GM19455 (cell line): Measurements from ENCODE around the gene BACE2.

Experiments used
- ATAC-seq: cut with Tn5 transposase; IDR thresholded peaks from one replicate; pipeline ENCODE4 v1.9.1; 2021; ENCODE audit not compliant: unreplicated experiment

The BACE2 gene

GRCh38 chr21:41167348-41168342 is at the start of gene BACE2:
Gene BACE2, plus strand, starts transcription at chr21:41168160. Its CDS starts 104 bp downstream, at chr21:41168264.
- ATAC-seq = no peak

- no peak for ATAC-seq
These were observed 48.1 kb upstream of the BACE2 start for GRCh38 chr21:41119901-41120300.

- ATAC-seq = no peak
These were observed 47.0 kb upstream of the BACE2 start for GRCh38 chr21:41120997-41121396.

- ATAC-seq = no peak
These were observed 46.1 kb upstream of the BACE2 start for GRCh38 chr21:41121785-41122415.

GRCh38 chr21:41124641-41125201 is 43.2 kb upstream of the BACE2 start:
- ATAC-seq = no peak

- no peak for ATAC-seq
These were observed 39.0 kb upstream of the BACE2 start for GRCh38 chr21:41128981-41129380.

GRCh38 chr21:41130883-41131282 is 37.1 kb upstream of the BACE2 start:
- no peak for ATAC-seq

- ATAC-seq = no peak
These were observed 34.0 kb upstream of the BACE2 start for GRCh38 chr21:41133874-41134522.

- no peak for ATAC-seq
These were observed 32.2 kb upstream of the BACE2 start for GRCh38 chr21:41135746-41136145.

- ATAC-seq = no peak
These were observed 31.7 kb upstream of the BACE2 start for GRCh38 chr21:41136286-41136685.

- ATAC-seq = no peak
These were observed 30.6 kb upstream of the BACE2 start for GRCh38 chr21:41137401-41137800.

GRCh38 chr21:41137889-41138288 is 30.1 kb upstream of the BACE2 start:
- ATAC-seq = no peak

GRCh38 chr21:41138711-41139110 is 29.2 kb upstream of the BACE2 start:
- no peak for ATAC-seq

GRCh38 chr21:41139275-41139674 is 28.7 kb upstream of the BACE2 start:
- no peak for ATAC-seq

GRCh38 chr21:41139951-41140350 is 28.0 kb upstream of the BACE2 start:
- no peak for ATAC-seq

- ATAC-seq = no peak
These were observed 26.9 kb upstream of the BACE2 start for GRCh38 chr21:41141031-41141457.

- ATAC-seq = no peak
These were observed 25.7 kb upstream of the BACE2 start for GRCh38 chr21:41142051-41142795.

GRCh38 chr21:41143596-41144325 is 24.2 kb upstream of the BACE2 start:
- ATAC-seq = no peak

GRCh38 chr21:41147096-41147978 is 20.6 kb upstream of the BACE2 start:
- ATAC-seq = no peak
